Measurements from ENCODE around the gene ADAT3. TPM values are rescaled to one million over a fixed set of nuclear protein-coding genes. Genes with fewer than 3 reads are reported as not detected.
A peak's percentile ranks its signal among the peaks of the same experiment; 100 is the strongest.
"Not testable (repeated sequence)": the region's sequence is repeated elsewhere in the genome, so short reads cannot be mapped to it uniquely, and the experiment has no call there.

The ADAT3 gene
- total RNA-seq, 1 experiment from 2014 or later: 15.8 TPM

- no peak for DNase-seq (ENCODE audit: low read depth)
These were observed 22.2 kb upstream of the ADAT3 start for GRCh38 chr19:1882786-1883692.

GRCh38 chr19:1883784-1884183, 21.4 kb upstream of the ADAT3 start:
- DNase-seq (ENCODE audit: low read depth): no peak

GRCh38 chr19:1884291-1884718, 20.9 kb upstream of the ADAT3 start:
- no peak for DNase-seq (ENCODE audit: low read depth)

- no peak for DNase-seq (ENCODE audit: low read depth)
These were observed 20.4 kb upstream of the ADAT3 start for GRCh38 chr19:1884719-1885334.

- peak; percentile 85 for DNase-seq (ENCODE audit: low read depth)
These were observed 19.6 kb upstream of the ADAT3 start, which contains the start of gene ABHD17A for GRCh38 chr19:1885398-1886119. TSS of gene ABHD17A (minus strand) at chr19:1885496. CDS start at chr19:1881566, 3,930 bp downstream.

GRCh38 chr19:1886360-1886759, 18.8 kb upstream of the ADAT3 start:
- not testable (repeated sequence) for DNase-seq (ENCODE audit: low read depth)

GRCh38 chr19:1888385-1888784, 16.8 kb upstream of the ADAT3 start:
- DNase-seq (ENCODE audit: low read depth): no peak

- DNase-seq (ENCODE audit: low read depth): no peak
These were observed 15.3 kb upstream of the ADAT3 start for GRCh38 chr19:1889907-1890306.

GRCh38 chr19:1893791-1894190, 11.4 kb upstream of the ADAT3 start:
- no peak for DNase-seq (ENCODE audit: low read depth)

GRCh38 chr19:1896508-1896907, 8.7 kb upstream of the ADAT3 start:
- DNase-seq (ENCODE audit: low read depth): no peak

- DNase-seq (ENCODE audit: low read depth): no peak
These were observed 3.2 kb upstream of the ADAT3 start for GRCh38 chr19:1901940-1902404.

- DNase-seq (ENCODE audit: low read depth): no peak
These were observed 2.3 kb upstream of the ADAT3 start for GRCh38 chr19:1902923-1903322.

GRCh38 chr19:1904860-1905109, 414 bp upstream of the ADAT3 start:
- DNase-seq (ENCODE audit: low read depth): no peak

GRCh38 chr19:1905863-1906375, 720 bp downstream of the ADAT3 start:
- DNase-seq (ENCODE audit: low read depth): no peak

- DNase-seq (ENCODE audit: low read depth): no peak
These were observed 1.9 kb downstream of the ADAT3 start for GRCh38 chr19:1906985-1907562.

- DNase-seq (ENCODE audit: low read depth): no peak
These were observed 2.6 kb downstream of the ADAT3 start for GRCh38 chr19:1907563-1908363.

- no peak for DNase-seq (ENCODE audit: low read depth)
These were observed 3.1 kb downstream of the ADAT3 start for GRCh38 chr19:1908364-1908678.

- DNase-seq (ENCODE audit: low read depth): no peak
These were observed 4.5 kb downstream of the ADAT3 start for GRCh38 chr19:1909761-1910080.

- DNase-seq (ENCODE audit: low read depth): no peak
These were observed 5.0 kb downstream of the ADAT3 start for GRCh38 chr19:1910177-1910576.

GRCh38 chr19:1911098-1911497, 5.9 kb downstream of the ADAT3 start:
- no peak for DNase-seq (ENCODE audit: low read depth)

- DNase-seq (ENCODE audit: low read depth): no peak
These were observed 6.8 kb downstream of the ADAT3 start for GRCh38 chr19:1911995-1912394.

All from HT1080 (cell line).